Choroid plexus epithelial cell (primary cell): ENCODE results near the gene P3H1.

Experiments used
- DNase-seq: peaks from one replicate; pipeline ENCODE4 v3.0.0-alpha.2; 2010; ENCODE audit warnings: low read depth
- H3K4me3 ChIP-seq: 2 replicates; pipeline ENCODE4 v1.5.1; 2011; ENCODE audit warnings: low read depth, mild to moderate bottlenecking, control low read depth, low read length, moderate library complexity
- CTCF ChIP-seq: conservative IDR thresholded peaks from 2 replicates; pipeline ENCODE4 v1.5.1; 2011; ENCODE audit warnings: low read depth, mild to moderate bottlenecking, control low read depth, inconsistent platforms, low read length, moderate library complexity

P3H1 gene

DNA sequence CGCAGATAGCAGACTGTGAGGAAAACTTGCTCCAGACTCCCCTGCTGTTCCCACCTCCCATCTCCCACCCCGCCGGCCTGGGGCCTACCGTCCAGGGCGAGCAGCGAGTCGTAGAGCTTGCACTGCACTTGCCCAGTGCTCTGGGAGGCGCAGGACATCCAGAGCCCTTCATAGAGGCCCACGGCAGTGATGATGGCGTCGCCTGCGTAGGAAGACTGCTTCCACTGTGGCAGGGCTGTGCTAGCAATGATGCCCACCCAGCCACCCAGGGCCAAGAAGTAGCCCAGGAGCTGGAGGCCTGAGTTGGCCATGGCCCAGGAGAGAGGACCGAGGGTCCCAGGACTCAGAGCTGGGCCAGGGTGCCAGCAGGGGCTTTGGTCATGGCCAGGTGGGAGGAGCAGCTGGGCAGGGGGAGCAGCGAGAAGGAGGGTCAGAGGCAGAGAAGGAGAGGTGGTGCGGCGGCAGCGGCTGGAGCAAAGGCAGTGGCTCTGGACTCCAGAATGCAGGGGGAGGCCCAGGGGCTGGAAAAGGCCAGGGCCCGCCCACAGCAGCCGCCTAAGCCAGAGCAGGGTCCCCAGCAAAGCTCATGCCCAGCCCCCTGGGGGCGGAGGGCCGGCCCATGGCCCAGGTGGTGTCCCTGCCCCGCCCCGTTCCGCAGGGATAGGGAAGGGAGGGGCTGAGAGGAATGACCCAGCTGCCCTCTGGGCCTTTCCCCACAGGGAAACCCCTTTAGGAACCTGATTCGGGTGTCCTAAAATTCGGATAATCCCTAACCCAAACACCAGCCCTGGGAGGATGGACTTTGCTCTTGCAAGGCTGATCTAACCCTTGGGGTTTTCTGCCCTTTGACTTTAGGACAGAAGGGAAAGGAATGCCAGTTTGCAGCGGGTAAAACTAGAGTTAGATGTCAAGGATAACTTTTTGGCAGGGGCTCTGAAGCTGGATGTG, 26.8 kb downstream of the P3H1 start, which contains the start of gene CLDN19:
Gene CLDN19 (minus strand): TSS at position 484 of the 948 bp plus-strand sequence. CDS start 173 bp downstream, at position 311.
- no peak within 1 kb of the TSS for H3K4me3 ChIP-seq
- no peak for DNase-seq
- no peak for TF ChIP-seq CTCF

DNA sequence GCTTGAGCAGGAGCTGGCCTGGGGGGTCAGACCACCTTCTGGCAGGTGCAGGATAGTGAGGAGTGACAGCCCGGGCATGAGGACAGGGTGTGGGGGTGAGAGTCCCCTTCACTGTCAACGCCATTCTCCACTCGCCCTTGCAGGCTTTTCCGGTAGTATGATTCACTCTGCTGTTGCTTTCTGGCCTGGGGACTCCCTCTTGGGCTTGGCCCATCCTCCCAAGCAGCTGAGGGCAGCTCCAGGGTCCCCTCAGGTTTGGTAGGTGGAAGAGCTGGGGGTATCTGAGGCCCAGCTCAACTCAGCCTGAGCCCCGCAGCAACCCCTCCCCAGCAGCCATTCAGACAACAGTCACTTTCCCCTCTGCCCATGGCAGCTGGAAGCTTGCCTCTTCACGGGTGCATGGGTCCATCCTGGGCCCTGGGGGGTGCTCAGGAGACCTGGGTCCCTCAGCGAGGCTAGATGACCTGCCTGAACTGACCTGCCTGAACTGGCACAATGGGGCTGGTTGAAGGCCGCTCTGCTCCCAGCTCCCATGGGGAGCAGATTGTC, 28.1 kb downstream of the P3H1 start:
- no peak for DNase-seq
- H3K4me3 ChIP-seq = no peak overlapping the region
- no peak for TF ChIP-seq CTCF

- H3K4me3 ChIP-seq = no peak overlapping the region
- DNase-seq = no peak
- TF ChIP-seq CTCF = no peak
Measured at GRCh38 chr1:42737986-42738677, 28.7 kb downstream of the P3H1 start.

DNA sequence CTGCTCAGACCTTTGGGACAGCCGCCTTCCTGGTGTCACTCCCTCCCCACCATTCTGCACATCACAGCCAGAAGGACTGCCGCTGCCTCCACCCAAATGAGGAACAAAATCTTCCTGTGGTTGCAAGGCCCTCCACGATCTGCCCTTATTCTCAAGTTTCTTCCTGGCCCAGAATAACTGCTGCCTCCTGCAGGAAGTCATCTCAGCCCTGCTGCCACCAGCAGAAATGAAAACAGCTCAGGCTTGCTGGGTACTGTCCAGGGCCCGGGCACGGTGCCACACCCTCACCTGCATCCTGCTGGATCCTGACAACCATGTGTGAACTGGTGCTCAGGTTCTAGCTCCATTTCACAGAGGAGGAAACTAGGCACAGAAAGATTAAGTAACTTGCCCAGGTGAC, 29.6 kb downstream of the P3H1 start:
- no peak overlapping the region for H3K4me3 ChIP-seq
- DNase-seq = peak; percentile 19
- TF ChIP-seq CTCF = peak; percentile 39

- H3K4me3 ChIP-seq = no peak overlapping the region
- no peak for DNase-seq
- no peak for TF ChIP-seq CTCF
Measured at GRCh38 chr1:42736571-42737200, 30.1 kb downstream of the P3H1 start.

- peak; percentile 56 for TF ChIP-seq CTCF
- no peak overlapping the region for H3K4me3 ChIP-seq
- peak; percentile 26 for DNase-seq
Measured at GRCh38 chr1:42736152-42736551, 30.7 kb downstream of the P3H1 start.
